HG02588 (cell line): ENCODE data around the gene CGGBP1.
A peak's percentile ranks its signal among the peaks of the same experiment; 100 is the strongest.
"Not testable (repeated sequence)": the region's sequence is repeated elsewhere in the genome, so short reads cannot be mapped to it uniquely, and the experiment has no call there.

ENCODE experiments used
- ATAC-seq: cut with Tn5 transposase; IDR thresholded peaks from one replicate; pipeline ENCODE4 v1.9.1; 2021; ENCODE audit warnings: mild to moderate bottlenecking, moderate library complexity; ENCODE audit not compliant: unreplicated experiment

CGGBP1 gene

DNA sequence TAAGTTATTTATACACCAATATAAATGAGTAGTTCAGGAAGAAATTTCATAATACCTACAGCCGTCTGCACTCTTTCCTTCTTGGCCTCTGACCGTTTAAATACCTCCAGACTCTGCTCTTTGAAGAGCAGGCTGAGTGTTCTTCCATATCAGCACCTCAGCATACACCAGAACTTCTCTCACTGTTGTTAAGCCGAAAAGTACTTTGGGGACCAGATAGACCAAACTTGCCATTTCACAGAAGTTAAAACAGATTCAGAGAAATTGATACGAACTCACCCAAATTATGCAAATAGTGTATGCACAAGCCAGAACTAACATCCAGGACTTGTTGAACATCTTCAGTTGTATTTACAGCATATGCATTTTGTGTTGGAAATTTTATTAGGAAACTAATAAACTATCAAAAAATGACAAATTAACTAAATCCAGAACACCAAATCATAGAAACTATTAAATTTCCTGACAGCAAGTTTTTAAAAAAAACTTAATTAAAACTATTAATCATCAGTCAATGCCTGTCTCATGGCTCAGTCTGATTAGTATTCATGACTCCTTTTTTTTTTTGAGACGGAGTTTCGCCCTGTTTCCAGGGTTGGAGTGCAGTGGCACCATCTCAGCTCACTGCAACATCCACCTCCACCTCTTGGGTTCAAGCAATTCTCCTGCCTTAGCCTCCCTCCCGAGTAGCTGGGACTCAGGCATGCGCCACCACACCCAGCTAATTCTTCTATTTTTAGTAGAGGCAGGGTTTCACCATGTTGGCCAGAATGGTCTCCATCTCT, 24.1 kb downstream of the CGGBP1 start:
- ATAC-seq: no peak

DNA sequence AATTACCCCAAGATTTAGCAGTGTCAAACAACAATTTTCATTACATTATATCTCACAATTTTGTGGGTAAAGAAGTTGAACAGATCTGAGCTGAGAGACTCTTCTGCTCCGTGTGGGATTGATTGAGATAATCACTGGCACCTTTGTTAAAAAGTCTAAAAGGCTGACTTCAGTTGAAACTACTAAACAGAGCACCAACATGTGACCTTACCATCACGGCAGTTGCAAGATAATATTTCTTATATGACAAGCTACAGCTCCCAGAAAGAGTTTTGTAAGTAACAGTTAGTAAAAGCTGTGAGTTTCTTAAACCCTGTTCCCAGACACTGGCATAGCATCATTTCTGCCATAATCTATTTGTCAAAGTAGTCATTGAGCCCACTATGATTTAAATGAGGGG, 25.0 kb downstream of the CGGBP1 start:
- no peak for ATAC-seq

DNA sequence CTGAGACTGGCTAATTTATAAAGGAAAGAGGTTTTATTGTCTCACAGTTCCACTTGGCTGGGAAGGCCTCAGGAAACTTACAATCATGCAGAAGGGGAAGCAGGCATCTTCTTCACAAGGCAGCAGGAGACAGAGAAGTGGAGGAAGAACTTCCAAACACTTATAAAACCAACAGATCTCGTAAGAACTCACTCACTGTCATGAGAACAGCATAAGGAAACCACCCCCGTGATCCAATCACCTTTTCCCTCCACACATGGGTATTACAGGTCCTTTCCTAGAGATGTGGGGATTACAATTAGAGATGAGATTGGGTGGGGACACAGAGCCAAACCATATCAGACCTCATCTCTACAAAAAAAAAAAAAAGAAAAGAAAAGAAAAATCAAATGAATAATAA, 25.7 kb downstream of the CGGBP1 start:
- no peak for ATAC-seq

- no peak for ATAC-seq
Observed at GRCh38 chr3:88032245-88032644, 26.6 kb downstream of the CGGBP1 start.

GRCh38 chr3:88031642-88032077, 27.1 kb downstream of the CGGBP1 start:
- peak; percentile 81 for ATAC-seq

- ATAC-seq: no peak
Observed at GRCh38 chr3:88030210-88030609, 28.6 kb downstream of the CGGBP1 start.

DNA sequence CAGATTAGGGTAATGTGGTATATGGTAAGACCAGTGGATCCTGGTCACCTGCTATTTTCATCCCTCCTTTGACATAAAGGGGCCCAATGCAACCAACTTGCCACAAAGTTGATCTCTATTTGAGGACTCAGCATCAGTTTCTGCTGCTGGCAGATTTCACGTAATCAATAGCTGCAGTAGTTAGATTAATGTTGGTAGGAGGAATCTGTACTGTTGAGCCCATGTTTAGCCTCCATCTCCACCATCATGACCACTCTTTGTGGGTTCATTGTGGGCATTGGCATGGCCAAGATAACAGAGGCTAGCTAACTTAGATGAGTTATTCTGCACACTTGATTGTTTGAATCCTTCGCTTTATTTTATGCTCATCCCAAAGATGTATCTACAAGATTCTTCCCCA, 29.9 kb downstream of the CGGBP1 start:
- ATAC-seq: no peak

DNA sequence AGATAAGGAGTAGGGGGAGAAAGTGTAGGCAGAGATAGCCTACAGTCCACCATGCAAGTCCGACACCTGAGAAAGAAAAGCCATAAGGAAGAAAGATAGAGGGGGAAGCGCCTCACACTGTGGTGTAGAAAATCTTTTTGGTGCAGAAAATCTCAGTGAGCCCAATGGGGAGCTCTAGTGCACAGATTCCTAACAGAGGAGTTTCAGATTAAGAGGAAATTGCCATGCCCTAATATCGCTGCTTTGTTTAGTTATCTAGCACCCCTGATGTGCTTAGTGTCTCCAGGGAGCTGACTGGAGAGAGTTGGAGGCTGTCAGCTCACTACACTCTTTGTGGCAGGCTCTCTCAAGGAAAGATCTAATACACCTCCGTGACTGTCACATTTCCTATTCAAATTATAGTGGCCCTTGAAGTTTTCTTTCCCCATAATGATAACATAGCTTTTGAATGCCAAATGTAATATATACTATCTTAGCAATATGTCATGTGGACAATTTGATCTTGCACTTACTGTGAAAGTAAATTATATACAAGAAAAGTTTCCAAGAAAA, 33.7 kb downstream of the CGGBP1 start:
- no peak for ATAC-seq

DNA sequence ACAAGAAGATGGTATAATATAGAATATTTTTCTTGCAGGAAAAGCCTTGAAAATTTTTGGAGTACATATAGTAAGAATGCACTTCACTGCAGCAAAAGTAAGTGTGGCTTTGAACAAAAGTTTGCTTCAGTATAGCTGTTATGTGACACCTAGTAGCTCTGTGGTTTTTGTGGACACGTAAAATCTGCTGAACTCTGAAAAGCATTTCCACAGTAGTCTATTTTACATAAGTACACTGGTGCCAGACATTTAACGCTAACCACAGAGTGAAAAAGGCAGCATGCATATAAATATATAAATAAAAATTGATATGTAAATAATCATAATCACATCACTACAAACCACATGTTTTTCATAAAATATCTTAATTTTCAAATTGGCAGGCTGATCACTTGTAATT, 39.8 kb downstream of the CGGBP1 start:
- peak; percentile 91 for ATAC-seq

DNA sequence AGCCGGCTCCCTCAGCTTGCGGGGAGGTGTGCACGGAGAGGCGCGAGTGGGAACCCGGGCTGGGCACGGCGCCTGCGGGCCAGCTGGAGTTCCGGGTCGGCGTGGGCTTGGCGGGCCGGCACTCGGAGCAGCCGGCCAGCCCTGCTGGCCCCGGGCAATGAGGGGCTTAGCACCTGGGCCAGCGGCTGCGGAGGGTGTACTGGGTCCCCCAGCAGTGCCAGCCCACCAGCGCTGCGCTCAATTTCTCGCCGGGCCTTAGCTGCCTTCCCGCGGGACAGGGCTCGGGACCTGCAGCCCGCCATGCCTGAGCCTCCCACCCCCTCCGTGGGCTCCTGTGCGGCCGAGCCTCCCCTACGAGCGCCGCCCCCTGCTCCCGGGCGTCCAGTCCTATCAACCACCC, 43.1 kb downstream of the CGGBP1 start:
- not testable (repeated sequence) for ATAC-seq

DNA sequence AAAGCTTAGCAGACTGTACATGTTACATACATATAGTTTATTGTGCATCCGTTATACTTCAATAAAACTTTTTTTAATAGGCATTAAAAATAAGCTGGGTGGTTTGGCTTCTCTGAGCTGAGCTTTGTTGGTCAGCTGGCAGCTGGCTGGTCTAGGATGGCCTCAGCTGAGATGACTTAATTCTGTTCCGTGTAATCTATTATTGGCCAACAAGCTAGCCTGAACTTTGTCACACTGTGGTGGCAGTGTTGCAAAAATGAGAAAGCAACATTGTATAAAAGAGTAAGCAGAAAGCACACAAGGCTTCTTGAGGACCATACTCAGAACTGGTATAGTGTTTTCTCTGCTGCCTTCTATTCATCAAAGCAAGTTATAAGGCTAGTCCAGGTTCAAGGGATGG, 45.2 kb downstream of the CGGBP1 start:
- no peak for ATAC-seq

GRCh38 chr3:88010810-88011209, 48.0 kb downstream of the CGGBP1 start:
- no peak for ATAC-seq

- ATAC-seq: no peak
Observed at GRCh38 chr3:88009066-88009465, 49.7 kb downstream of the CGGBP1 start.

DNA sequence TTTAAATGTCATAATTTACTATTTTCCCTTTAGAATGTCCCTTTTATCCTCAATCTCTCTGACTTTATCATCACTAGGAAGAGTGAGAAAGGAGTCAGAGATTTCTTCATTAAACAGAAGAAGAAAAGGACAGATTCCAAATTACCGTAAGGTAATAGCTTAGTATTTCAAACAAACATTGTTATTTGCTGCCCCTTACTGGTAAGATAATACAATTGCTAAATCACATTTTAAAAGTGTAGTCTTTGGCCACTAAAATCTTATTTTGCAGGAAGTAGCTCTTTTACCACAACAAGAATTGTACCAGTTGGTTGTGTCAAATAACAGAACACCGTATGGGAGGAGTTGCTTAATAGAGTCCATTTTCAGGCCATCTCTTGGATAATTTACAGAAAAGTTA, 53.7 kb downstream of the CGGBP1 start:
- ATAC-seq: no peak

- no peak for ATAC-seq
Observed at GRCh38 chr3:88003115-88003755, 55.6 kb downstream of the CGGBP1 start.

- no peak for ATAC-seq
Observed at GRCh38 chr3:88002448-88002847, 56.4 kb downstream of the CGGBP1 start.
